Fibroblast of lung (primary cell): Measurements from ENCODE around the gene SLC9A8.

Experiments used
- CTCF ChIP-seq, 2 donors: IDR thresholded peaks in 1 of 2; conservative IDR thresholded peaks in 1 of 2; 1 replicate in 1 of 2; 2 replicates in 1 of 2; pipeline ENCODE4 v1.5.1; 2011 to 2012; ENCODE audit warnings: low read length in 2 of 2, control low read depth in 1 of 2, inconsistent platforms in 1 of 2, low read depth in 1 of 2, mild to moderate bottlenecking in 1 of 2
- EZH2 ChIP-seq: IDR thresholded peaks from 2 replicates; pipeline ENCODE4 v1.5.1; 2012; ENCODE audit warnings: low read length, control low read depth, mild to moderate bottlenecking; ENCODE audit errors: missing control alignments

- TF ChIP-seq EZH2 (no peak), CTCF (conservative IDR thresholded peaks at IDR 0.05 in 1 of 2, IDR thresholded peaks at IDR 0.05 in 1 of 2; ENCODE audit: low read depth in 1 of 2, low read length in 2 of 2) (no peak)
Observed at GRCh38 chr20:49919461-49919860, 106.8 kb downstream of the SLC9A8 start.
